ACC112 (cell line): ENCODE measurements around the gene FAM98A.

Experiments
- H2AFZ ChIP-seq: fragments of 200-600 bp; sonication (generic); one replicate; pipeline ENCODE4 v1.6.0; 2017; ENCODE audit warnings: antibody characterized with exemption, low read length; ENCODE audit not compliant: unreplicated experiment
- H3K27ac ChIP-seq: fragments of 200-600 bp; sonication (generic); 2 replicates; pipeline ENCODE4 v1.5.1; 2014; ENCODE audit warnings: low read depth, mild to moderate bottlenecking, antibody characterized with exemption, low read length, moderate library complexity
- H3K27me3 ChIP-seq: fragments of 200-600 bp; sonication (generic); 2 replicates; pipeline ENCODE4 v1.6.1; 2014; ENCODE audit warnings: mild to moderate bottlenecking, antibody characterized with exemption, low read length, moderate library complexity, mixed read lengths; ENCODE audit not compliant: insufficient read depth
- H3K36me3 ChIP-seq: fragments of 200-600 bp; sonication (generic); 2 replicates; pipeline ENCODE4 v1.6.1; 2016; ENCODE audit warnings: mild to moderate bottlenecking, antibody characterized with exemption, low read length, moderate library complexity, mixed read lengths; ENCODE audit not compliant: insufficient read depth
- H3K4me1 ChIP-seq: fragments of 200-600 bp; sonication (generic); one replicate; pipeline ENCODE4 v1.6.1; 2016; ENCODE audit warnings: low read length, mixed read lengths; ENCODE audit not compliant: insufficient read depth, unreplicated experiment, control insufficient read depth
- H3K4me3 ChIP-seq: fragments of 200-600 bp; sonication (generic); 2 replicates; pipeline ENCODE4 v1.5.1; 2014; ENCODE audit warnings: mild to moderate bottlenecking, low read depth, low read length
- H3K79me2 ChIP-seq: fragments of 200-600 bp; sonication (generic); one replicate; pipeline ENCODE4 v1.6.0; 2016; ENCODE audit warnings: low read length; ENCODE audit not compliant: control insufficient read depth, unreplicated experiment, insufficient read depth

FAM98A gene

DNA sequence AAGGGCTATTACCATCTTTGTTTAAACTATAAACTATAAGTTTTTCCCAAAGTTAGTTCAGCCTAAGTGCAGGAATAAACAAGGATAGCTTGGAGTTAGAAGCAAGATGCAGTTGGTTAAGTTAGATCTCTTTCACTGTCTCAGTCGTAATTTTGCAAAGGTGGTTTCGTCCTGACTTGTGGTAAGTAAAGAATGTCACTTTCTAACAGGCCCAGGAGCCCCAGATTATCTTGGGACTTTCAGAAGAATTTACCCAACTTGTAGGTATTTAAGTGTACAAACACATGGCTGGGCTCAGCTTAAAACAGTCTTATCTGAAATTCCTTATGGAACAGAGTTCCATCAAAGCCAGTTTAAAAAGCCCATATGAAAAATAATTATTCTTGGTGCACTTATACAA is 18.3 kb upstream of the FAM98A start:
- no peaks in the 10 kb centered on the region for H3K4me1 ChIP-seq
- H2AFZ ChIP-seq: no peak overlapping the region
- H3K79me2 ChIP-seq: no peaks in the 10 kb centered on the region
- 0 out of 2 replicates have a peak, but pooled peaks cover 6% of the 10 kb centered on the region for H3K27me3 ChIP-seq
- H3K27ac ChIP-seq: no peak overlapping the region
- no peak overlapping the region for H3K4me3 ChIP-seq
- no peaks in the 10 kb centered on the region for H3K36me3 ChIP-seq

DNA sequence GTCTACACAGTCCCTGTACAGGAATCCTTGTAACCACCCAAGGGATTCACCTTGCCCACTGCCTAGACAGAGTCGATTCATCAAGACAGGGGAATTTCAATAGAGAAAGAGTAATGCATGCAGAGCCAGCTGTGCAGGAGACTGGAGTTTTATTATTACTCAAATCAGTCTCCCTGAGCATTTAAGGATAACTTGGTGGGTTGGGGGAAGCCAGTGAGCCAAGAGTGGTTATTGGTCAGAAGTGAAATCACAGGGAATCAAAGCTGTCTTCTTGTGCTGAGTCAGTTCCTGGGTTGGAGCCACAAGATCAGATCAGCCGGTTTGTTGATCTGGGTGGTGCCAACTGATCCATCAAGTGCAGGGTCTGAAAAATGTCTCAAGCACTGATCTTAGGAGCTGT is 17.8 kb upstream of the FAM98A start:
- H3K79me2 ChIP-seq: no peaks in the 10 kb centered on the region
- H3K36me3 ChIP-seq: no peaks in the 10 kb centered on the region
- no peak overlapping the region for H3K27ac ChIP-seq
- no peaks in the 10 kb centered on the region for H3K4me1 ChIP-seq
- no peak overlapping the region for H3K4me3 ChIP-seq
- H2AFZ ChIP-seq: no peak overlapping the region
- H3K27me3 ChIP-seq: 0 out of 2 replicates have a peak, but pooled peaks cover 6% of the 10 kb centered on the region

DNA sequence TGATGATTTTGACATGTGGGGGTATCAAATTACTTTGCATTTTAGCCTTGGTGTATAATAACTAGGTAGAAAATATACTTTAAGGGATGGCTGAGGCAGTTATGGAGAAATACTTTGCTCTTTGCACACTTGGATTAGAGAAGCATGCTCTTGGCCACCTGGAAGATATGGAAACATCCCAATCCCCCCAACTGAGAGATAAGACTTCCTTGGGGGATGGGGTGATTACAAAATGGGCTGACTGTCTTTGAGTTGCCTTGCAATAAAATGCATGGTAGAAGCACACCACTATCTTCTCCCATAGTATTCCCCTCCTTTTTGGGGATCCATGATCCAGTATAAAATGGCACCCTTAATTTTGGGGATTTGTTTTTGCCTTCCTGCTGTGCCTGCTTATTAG is 15.1 kb upstream of the FAM98A start:
- Histone ChIP-seq H3K27ac (no peak overlapping the region), H3K36me3 (no peaks in the 10 kb centered on the region), H3K27me3 (0 out of 2 replicates have a peak, but pooled peaks cover 6% of the 10 kb centered on the region), H3K4me1 (no peaks in the 10 kb centered on the region), H3K4me3 (no peak overlapping the region), H2AFZ (no peak overlapping the region), H3K79me2 (no peaks in the 10 kb centered on the region)

DNA sequence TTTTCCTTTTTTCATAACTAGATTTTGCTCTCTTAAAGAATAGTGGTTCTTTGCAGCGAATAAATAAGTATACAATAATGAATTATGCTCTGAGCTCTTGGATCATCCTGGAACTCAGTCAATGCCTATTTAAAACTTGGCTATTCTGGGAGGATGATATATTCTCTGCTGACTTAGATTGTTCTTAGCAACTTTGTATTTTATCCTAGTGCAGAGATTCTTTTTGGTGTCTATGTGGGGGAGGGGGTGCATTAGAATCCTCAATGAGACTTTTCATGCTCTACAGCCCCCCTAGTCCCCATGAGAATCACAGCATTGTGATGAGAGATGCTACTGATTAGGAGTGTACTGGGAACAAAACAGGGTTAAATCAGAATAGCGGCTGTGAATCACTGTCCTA is 8.8 kb upstream of the FAM98A start:
- Histone ChIP-seq H3K27me3 (peaks cover 5% of the 10 kb centered on the region), H3K4me1 (no peaks in the 10 kb centered on the region), H3K79me2 (no peaks in the 10 kb centered on the region), H3K4me3 (no peak overlapping the region), H3K27ac (no peak overlapping the region), H2AFZ (no peak overlapping the region), H3K36me3 (no peaks in the 10 kb centered on the region)

DNA sequence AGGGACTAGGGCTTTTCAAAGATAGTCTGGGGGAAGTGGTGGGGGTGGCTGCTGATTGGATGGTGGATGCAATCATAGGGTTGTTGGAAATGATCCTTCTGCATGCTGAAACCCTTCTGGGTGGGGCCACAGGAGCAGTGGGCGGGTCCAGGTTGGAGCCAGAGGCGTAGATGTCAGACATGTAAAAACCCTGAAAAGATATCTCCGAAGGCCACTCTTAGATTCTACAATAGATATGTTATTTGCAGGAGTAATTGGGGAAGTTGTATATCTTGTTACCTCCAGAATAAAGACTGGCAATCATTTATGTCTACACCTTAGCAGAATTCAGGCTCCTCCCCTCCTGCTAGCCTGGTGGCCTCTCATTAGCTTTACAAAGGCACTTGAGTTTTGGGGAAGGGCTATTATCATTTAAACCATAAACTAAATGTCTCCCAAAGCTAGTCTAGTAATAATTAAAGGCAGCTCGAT is 8.2 kb upstream of the FAM98A start:
- H3K4me1 ChIP-seq: no peaks in the 10 kb centered on the region
- H3K27me3 ChIP-seq: peaks cover 4% of the 10 kb centered on the region
- no peaks in the 10 kb centered on the region for H3K79me2 ChIP-seq
- no peak overlapping the region for H3K4me3 ChIP-seq
- H3K36me3 ChIP-seq: no peaks in the 10 kb centered on the region
- no peak overlapping the region for H3K27ac ChIP-seq
- no peak overlapping the region for H2AFZ ChIP-seq

DNA sequence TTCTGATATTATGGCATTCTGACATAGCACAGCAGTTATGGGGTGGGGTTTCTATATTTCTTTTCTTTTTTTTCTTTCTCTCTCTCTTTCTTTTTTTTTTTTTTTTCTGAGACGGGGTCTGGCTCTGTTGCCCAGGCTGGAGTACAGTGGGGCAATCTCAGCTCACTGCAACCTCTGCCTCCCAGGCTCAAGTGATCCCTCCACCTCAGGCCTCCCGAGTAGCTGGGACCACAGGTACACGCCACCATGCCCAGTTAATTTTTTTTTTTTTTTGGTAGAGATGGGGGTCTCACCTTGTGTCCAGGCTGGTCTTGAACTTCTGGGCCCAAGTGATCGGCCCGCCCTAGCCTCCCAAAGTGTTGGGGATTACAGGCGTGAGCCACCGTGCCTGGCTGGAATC is 7.5 kb upstream of the FAM98A start:
- Histone ChIP-seq H3K79me2 (no peaks in the 10 kb centered on the region), H2AFZ (no peak overlapping the region), H3K27ac (no peak overlapping the region), H3K27me3 (peaks cover 4% of the 10 kb centered on the region), H3K4me1 (no peaks in the 10 kb centered on the region), H3K4me3 (no peak overlapping the region), H3K36me3 (no peaks in the 10 kb centered on the region)

DNA sequence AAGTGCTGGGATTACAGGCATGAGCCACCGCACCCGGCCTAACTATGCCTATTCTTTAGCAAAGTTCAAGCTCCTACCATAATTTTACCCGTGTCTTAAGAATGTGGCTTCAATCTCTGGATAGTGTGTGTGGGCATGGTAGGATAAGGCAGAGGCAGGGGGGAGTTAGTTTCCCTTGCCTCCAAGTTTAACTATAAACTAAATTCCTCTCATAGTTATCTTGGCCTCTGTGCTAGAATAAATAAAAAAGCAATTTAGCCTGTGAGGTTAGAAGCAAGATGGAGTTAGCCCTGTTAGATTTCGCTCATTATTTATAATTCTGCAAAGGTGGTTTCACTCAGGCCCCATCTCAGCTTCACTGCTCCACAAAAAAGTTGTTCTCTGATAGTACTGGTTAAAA is 7.0 kb upstream of the FAM98A start:
- H3K36me3 ChIP-seq: no peaks in the 10 kb centered on the region
- no peak overlapping the region for H2AFZ ChIP-seq
- no peaks in the 10 kb centered on the region for H3K79me2 ChIP-seq
- H3K4me1 ChIP-seq: no peaks in the 10 kb centered on the region
- H3K27me3 ChIP-seq: peaks cover 4% of the 10 kb centered on the region
- H3K27ac ChIP-seq: no peak overlapping the region
- H3K4me3 ChIP-seq: no peak overlapping the region

DNA sequence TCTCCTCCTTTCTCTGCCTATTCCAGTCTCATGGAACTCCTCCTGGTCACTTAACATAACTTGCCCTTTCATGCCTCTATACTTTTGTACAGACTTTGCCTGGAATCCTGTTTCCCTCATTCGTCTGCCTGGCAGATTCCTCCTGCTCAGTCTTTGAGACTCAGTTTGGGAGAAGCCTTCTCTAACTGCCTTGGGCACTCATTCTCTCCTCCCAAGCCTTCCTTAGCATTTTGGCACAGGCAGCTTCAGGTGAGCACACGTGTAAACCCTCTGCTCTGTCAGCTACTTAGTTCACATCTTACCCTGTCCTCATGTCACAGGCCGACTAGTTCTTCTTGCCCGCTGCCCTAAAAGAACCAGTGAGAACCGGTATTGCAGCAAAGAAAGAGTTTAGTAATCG is 6.0 kb upstream of the FAM98A start:
- Histone ChIP-seq H3K4me1 (no peaks in the 10 kb centered on the region), H3K27ac (no peak overlapping the region), H3K36me3 (no peaks in the 10 kb centered on the region), H2AFZ (no peak overlapping the region), H3K79me2 (no peaks in the 10 kb centered on the region), H3K27me3 (peaks cover 4% of the 10 kb centered on the region), H3K4me3 (no peak overlapping the region)

DNA sequence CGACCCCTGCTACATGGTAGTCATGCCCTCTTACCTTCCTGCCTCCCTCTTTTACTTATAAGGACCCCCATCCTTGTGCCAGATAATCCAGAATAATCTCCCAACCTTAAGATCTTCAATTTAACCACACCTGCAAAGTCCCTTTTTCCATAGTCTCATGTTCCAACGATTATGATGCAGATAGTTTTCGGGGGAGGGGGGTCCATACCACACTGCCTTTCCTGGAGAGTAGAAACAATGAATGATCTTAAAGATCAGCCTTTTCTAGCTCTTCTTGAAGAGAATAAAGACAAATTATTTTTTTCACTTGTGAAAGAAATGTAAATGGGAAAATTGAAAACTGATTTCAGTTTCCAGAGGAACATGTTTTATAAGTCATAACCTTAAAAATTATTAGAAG is 4.3 kb upstream of the FAM98A start:
- H2AFZ ChIP-seq: no peak overlapping the region
- H3K4me1 ChIP-seq: no peaks in the 10 kb centered on the region
- H3K4me3 ChIP-seq: no peak overlapping the region
- H3K27ac ChIP-seq: no peak overlapping the region
- peaks cover 6% of the 10 kb centered on the region for H3K79me2 ChIP-seq
- H3K36me3 ChIP-seq: no peaks in the 10 kb centered on the region
- peaks cover 4% of the 10 kb centered on the region for H3K27me3 ChIP-seq

DNA sequence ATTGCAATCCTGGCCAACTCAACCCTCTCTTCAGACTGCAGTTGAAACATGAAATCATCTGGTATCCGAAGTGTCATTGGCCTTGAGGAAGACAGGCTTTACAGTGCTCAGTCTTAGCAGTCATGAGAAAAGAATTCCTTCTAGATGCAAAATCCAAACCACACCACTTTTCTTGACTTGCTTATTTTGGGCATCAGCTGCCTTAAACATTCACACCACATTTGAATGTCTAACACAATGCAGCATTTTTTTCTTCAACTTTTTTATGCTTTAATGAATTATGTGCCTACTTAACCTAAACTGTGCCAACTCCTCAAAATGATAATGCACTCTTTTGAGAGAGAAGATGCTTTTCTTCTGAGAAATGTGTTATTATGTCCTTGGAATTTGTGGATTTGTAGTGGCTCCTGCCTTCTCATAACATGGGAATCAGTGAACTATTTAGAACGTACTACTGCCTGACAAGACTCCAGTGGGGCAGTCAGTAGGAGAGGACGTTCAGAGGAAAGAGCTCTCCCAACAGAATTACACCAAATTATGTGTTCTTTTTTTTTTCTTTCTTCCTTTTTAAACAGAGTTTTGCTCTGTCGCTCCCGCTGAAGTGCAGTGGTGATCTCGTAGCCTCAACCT is 3.2 kb upstream of the FAM98A start:
- Histone ChIP-seq H3K27me3 (peaks cover 3% of the 10 kb centered on the region), H2AFZ (no peak overlapping the region), H3K4me3 (no peak overlapping the region), H3K36me3 (no peaks in the 10 kb centered on the region), H3K4me1 (peaks cover 5% of the 10 kb centered on the region), H3K27ac (no peak overlapping the region), H3K79me2 (peaks cover 17% of the 10 kb centered on the region)

DNA sequence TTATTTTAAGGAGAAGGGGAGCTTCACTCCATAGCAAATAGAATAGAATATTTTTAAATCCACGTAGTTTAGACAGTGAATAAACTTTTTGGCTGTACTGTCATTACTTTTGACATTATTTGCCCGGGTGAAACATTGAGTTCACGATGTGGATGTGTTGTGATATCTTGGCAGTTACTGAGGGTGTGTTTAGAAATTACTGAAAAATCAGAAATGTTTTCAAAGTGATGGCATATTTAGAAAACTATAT is 769 bp upstream of the FAM98A start:
- H2AFZ ChIP-seq: peak overlapping the region; percentile 94
- H3K4me3 ChIP-seq: peak overlapping the region; percentile 89
- H3K27me3 ChIP-seq: no peaks in the 10 kb centered on the region
- peaks cover 11% of the 10 kb centered on the region for H3K4me1 ChIP-seq
- H3K79me2 ChIP-seq: peaks cover 36% of the 10 kb centered on the region
- H3K27ac ChIP-seq: 0 out of 2 replicates have a peak overlapping the region, but pooled peaks have one; percentile 7
- H3K36me3 ChIP-seq: peaks cover 2% of the 10 kb centered on the region; the same call in 1 of the 2 replicates
